ENCODE measurements around the gene ARHGEF37.
"Not testable (repeated sequence)": the region's sequence is repeated elsewhere in the genome, so short reads cannot be mapped to it uniquely, and the experiment has no call there.

GRCh38 chr5:149648464-149649393 is 67.4 kb downstream of the ARHGEF37 start:
- TF ChIP-seq CTCF (IDR thresholded peaks at IDR 0.05); POLR2A (IDR thresholded peaks at IDR 0.05); POLR2AphosphoS5 (IDR thresholded peaks at IDR 0.05; ENCODE audit: insufficient read depth in 1 of 2, low read depth in 1 of 2): not testable (repeated sequence)
